B cell (primary cell): ENCODE results near the gene MAT1A. TPM values are rescaled to one million over a fixed set of nuclear protein-coding genes. Genes with fewer than 3 reads are reported as not detected.

ENCODE experiments used
- ATAC-seq: fragments of 200-7000 bp; cut with Tn5 transposase; one replicate; pipeline ENCODE4 v1.10.0; 2021; ENCODE audit warnings: low read depth, mild to moderate bottlenecking, moderate number of reproducible peaks, moderate library complexity
- CTCF ChIA-PET: fragments of 350-600 bp; sonication (Branson Sonifier 250); formaldehyde crosslinking; loops from one replicate; lab custom pipeline; 2021; ENCODE audit warnings: antibody characterized with exemption, inconsistent platforms; lab: Charles Lee
- POLR2A ChIA-PET: fragments of 350-600 bp; sonication (Branson Sonifier 250); formaldehyde crosslinking; loops from one replicate; lab custom pipeline; 2021; ENCODE audit warnings: antibody characterized with exemption; lab: Charles Lee
- DNase-seq: peaks from one replicate; pipeline ENCODE4 v3.0.0; 2013
- H2AFZ ChIP-seq: 2 replicates; pipeline ENCODE4 v1.6.1; 2012; ENCODE audit warnings: mild to moderate bottlenecking, low read depth, low read length; ENCODE audit not compliant: insufficient read depth, poor library complexity, severe bottlenecking
- H3K27ac ChIP-seq, 2 donors: 1 replicate in 1 of 2; 2 replicates in 1 of 2; pipeline ENCODE4 v1.5.1; 2012 to 2013; ENCODE audit warnings: low read length in 2 of 2, mild to moderate bottlenecking in 2 of 2, moderate library complexity in 1 of 2
- H3K27me3 ChIP-seq, 4 experiments: fragments of 200-600 bp in 1 of 4; sonication (generic) in 1 of 4; replicated peaks in 1 of 4; 1 replicate in 2 of 4; 2 replicates in 2 of 4; pipeline versions ENCODE4 v1.6.1 to v1.7.0; 2013 to 2016; ENCODE audit warnings: low read length in 3 of 4, mild to moderate bottlenecking in 2 of 4, mixed read lengths in 1 of 4, moderate library complexity in 1 of 4; ENCODE audit not compliant: insufficient read depth in 4 of 4, control insufficient read depth in 3 of 4; ENCODE audit errors: control extremely low read depth in 1 of 4
- H3K36me3 ChIP-seq, 2 experiments: replicated peaks in 1 of 2; 1 replicate in 1 of 2; 2 replicates in 1 of 2; pipeline versions ENCODE4 v1.6.1 to v1.7.1; 2013; ENCODE audit warnings: low read length in 1 of 2; ENCODE audit not compliant: insufficient read depth in 2 of 2, control insufficient read depth in 1 of 2; ENCODE audit errors: control extremely low read depth in 1 of 2, extremely low read depth in 1 of 2
- H3K4me1 ChIP-seq, 2 donors: fragments of 200-600 bp in 1 of 2; sonication (generic) in 1 of 2; 1 replicate in 1 of 2; 2 replicates in 1 of 2; pipeline versions ENCODE4 v1.5.1 to v1.6.1; 2013 to 2017; ENCODE audit warnings: low read length in 2 of 2; ENCODE audit not compliant: control insufficient read depth in 2 of 2, insufficient read depth in 2 of 2
- H3K4me2 ChIP-seq: replicated peaks from 2 replicates; pipeline ENCODE3; 2012; ENCODE audit warnings: mild to moderate bottlenecking, low read depth, low read length; ENCODE audit not compliant: poor library complexity, severe bottlenecking
- H3K4me3 ChIP-seq, 5 experiments: fragments of 200-600 bp in 1 of 5; sonication (generic) in 1 of 5; 1 replicate in 3 of 5; 2 replicates in 2 of 5; pipeline versions ENCODE4 v1.5.1 to v1.7.0; 2011 to 2016; ENCODE audit warnings: low read length in 4 of 5, mild to moderate bottlenecking in 4 of 5, low read depth in 2 of 5, control low read depth in 1 of 5, moderate library complexity in 1 of 5; ENCODE audit not compliant: insufficient read depth in 1 of 5; ENCODE audit errors: control extremely low read depth in 1 of 5, extremely low read depth in 1 of 5
- H3K79me2 ChIP-seq: fragments of 200-600 bp; sonication (generic); one replicate; pipeline ENCODE4 v1.6.0; 2016; ENCODE audit warnings: low read length; ENCODE audit not compliant: control insufficient read depth, insufficient read depth
- H3K9ac ChIP-seq: fragments of 200-600 bp; sonication (generic); 2 replicates; pipeline ENCODE4 v1.6.1; 2017; ENCODE audit warnings: mild to moderate bottlenecking, low read length, moderate library complexity
- H3K9me3 ChIP-seq, 3 donors: one replicate each; pipeline versions ENCODE4 v1.6.1 to v1.7.1; 2013; ENCODE audit warnings: low read length in 2 of 3; ENCODE audit not compliant: control insufficient read depth in 2 of 3, insufficient read depth in 1 of 3; ENCODE audit errors: control extremely low read depth in 1 of 3
- H4K20me1 ChIP-seq: 2 replicates; pipeline ENCODE4 v1.6.0; 2012; ENCODE audit warnings: mild to moderate bottlenecking, low read length; ENCODE audit not compliant: insufficient read depth, control insufficient read depth, poor library complexity, severe bottlenecking
- H3K27ac Mint-ChIP-seq: one replicate; pipeline ENCODE4 v1.8.0; 2021; ENCODE audit warnings: mixed read lengths
- H3K27me3 Mint-ChIP-seq: one replicate; pipeline ENCODE4 v1.8.0; 2021; ENCODE audit warnings: mixed read lengths
- H3K4me1 Mint-ChIP-seq: one replicate; pipeline ENCODE4 v1.8.0; 2021; ENCODE audit warnings: mixed read lengths
- H3K4me3 Mint-ChIP-seq: one replicate; pipeline ENCODE4 v1.8.0; 2021; ENCODE audit warnings: mixed read lengths
- H3K9me3 Mint-ChIP-seq: one replicate; pipeline ENCODE4 v1.8.0; 2022; ENCODE audit warnings: mixed read lengths; ENCODE audit not compliant: insufficient read depth
- CTCF ChIP-seq: fragments of 200-600 bp; IDR thresholded peaks from one replicate; pipeline ENCODE4 v1.8.0; 2022; ENCODE audit warnings: antibody characterized with exemption, mild to moderate bottlenecking
- EZH2 ChIP-seq: IDR thresholded peaks from 2 replicates; pipeline ENCODE4 v1.6.1; 2012; ENCODE audit warnings: borderline replicate concordance, low read depth, mild to moderate bottlenecking, moderate library complexity, low read length; ENCODE audit not compliant: insufficient read depth, poor library complexity, severe bottlenecking
- WGBS: methylation state at CpG from one replicate; pipeline ENCODE4 v1.1.5; 2013; ENCODE audit warnings: missing lambda C conversion rate; ENCODE audit not compliant: insufficient coverage; 5-methylcytosine and 5-hydroxymethylcytosine counted together
- intact Hi-C: fragments of 100-400 bp; cut with micrococcal nuclease; formaldehyde crosslinking; loops from one replicate; pipeline ENCODE4 v1.10.0; 2022
- polyA plus RNA-seq: library from polyadenylated mRNA; depleted of rRNA; stranded (reverse); fragments of >200 nt; gene quantifications from 2 replicates; pipeline ENCODE4 v1.2.3, GENCODE V29; 2012
- total RNA-seq, 2 donors: library from RNA; stranded (reverse); fragments of 120-200 nt in 1 of 2; gene quantifications; 1 replicate in 1 of 2; 2 replicates in 1 of 2; pipeline versions ENCODE4 v1.2.3 to v1.2.4, GENCODE V29; 2013 to 2022

MAT1A gene
- total and polyA plus RNA-seq, 2 donors (not counting 1 experiment from before 2014, with no cell fraction given) = not detected

- peaks cover 5% of the 10 kb centered on the region for H3K27me3 Mint-ChIP-seq
- no peaks in the 10 kb centered on the region for H3K9me3 Mint-ChIP-seq
- Histone ChIP-seq H3K4me3 (no peak overlapping the region), H3K9me3 (peaks cover 0 to 2% (median 0%) of the 10 kb centered on the region in 3 donors), H3K4me1 (no peaks in the 10 kb centered on the region), H4K20me1 (no peaks in the 10 kb centered on the region), H3K9ac (no peak overlapping the region), H3K4me2 (no peak overlapping the region), H3K79me2 (no peaks in the 10 kb centered on the region), H3K36me3 (no peaks in the 10 kb centered on the region), H2AFZ (no peak overlapping the region), H3K27me3 (peaks cover 0 to 2% (median 0%) of the 10 kb centered on the region in 4 experiments), H3K27ac (no peak overlapping the region)
- DNase-seq (no peak), ATAC-seq (no peak)
- CTCF ChIA-PET = no interaction called here
- no peak overlapping the region for H3K27ac Mint-ChIP-seq
- TF ChIP-seq EZH2 = no peak
- TF ChIP-seq CTCF = no peak
- H3K4me1 Mint-ChIP-seq = no peaks in the 10 kb centered on the region
- intact Hi-C loops = no loop called here
- POLR2A ChIA-PET = no interaction called here
- H3K4me3 Mint-ChIP-seq = no peak overlapping the region
Observed at GRCh38 chr10:80320377-80320776, 30.9 kb upstream of the MAT1A start.

DNA sequence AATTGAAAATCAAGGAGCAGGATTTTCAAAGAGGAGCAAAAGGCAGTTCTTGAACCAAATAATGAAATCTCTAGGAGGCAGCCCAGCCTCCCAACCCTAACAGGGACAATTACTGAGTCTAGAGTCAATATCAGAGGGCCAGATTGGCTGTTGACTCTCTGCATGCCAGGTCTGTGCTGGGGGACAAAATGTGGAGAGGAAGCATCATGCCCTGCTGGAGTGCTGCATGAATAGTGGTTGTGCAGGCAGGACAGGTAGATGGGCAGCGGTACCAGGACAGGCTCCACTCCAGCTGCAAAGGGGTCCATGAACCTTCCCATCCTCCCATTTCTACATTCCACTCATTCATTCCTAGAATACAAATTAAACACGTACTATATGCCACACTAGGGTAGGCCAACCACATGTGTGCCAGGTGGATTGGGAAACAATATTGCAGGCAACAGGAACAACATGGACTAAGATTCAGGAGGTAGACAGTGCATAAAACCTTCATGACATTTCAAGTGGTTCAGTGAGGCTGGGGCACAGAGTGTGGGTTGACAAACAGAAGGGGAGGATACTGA is 30.4 kb upstream of the MAT1A start:
- intact Hi-C loops = no loop called here
- ATAC-seq = no peak
- Histone ChIP-seq H3K36me3 (no peaks in the 10 kb centered on the region), H4K20me1 (no peaks in the 10 kb centered on the region), H3K4me2 (no peak overlapping the region), H3K4me3 (no peak overlapping the region), H2AFZ (no peak overlapping the region), H3K9me3 (peaks cover 0 to 7% (median 0%) of the 10 kb centered on the region in 3 donors), H3K27ac (no peak overlapping the region), H3K79me2 (no peaks in the 10 kb centered on the region), H3K27me3 (peaks cover 0 to 2% (median 0%) of the 10 kb centered on the region in 4 experiments), H3K4me1 (no peaks in the 10 kb centered on the region), H3K9ac (no peak overlapping the region)
- DNase-seq = no peak
- Mint-ChIP-seq H3K27me3 (peaks cover 5% of the 10 kb centered on the region), H3K9me3 (no peaks in the 10 kb centered on the region), H3K4me3 (no peak overlapping the region), H3K4me1 (no peaks in the 10 kb centered on the region), H3K27ac (no peak overlapping the region)
- no peak for TF ChIP-seq EZH2
- TF ChIP-seq CTCF = no peak
- ChIA-PET POLR2A (no interaction called here), CTCF (no interaction called here)
- WGBS = 100% methylated on average over 1 of the region's 2 CpGs
